OCI-LY7 (cell line): ENCODE results near the gene GRID1. TPM values are rescaled to one million over a fixed set of nuclear protein-coding genes. Genes with fewer than 3 reads are reported as not detected.
"Not testable (repeated sequence)": the region's sequence is repeated elsewhere in the genome, so short reads cannot be mapped to it uniquely, and the experiment has no call there.

Source experiments
- BruUV-seq: library from RNA; stranded (reverse); fragments of 400-500 nt; replicated peaks from 2 replicates; lab custom pipeline; 2021; lab: Mats Ljungman, UMichigan
- CTCF ChIA-PET: fragments of 300-600 bp; sonication (Branson Sonifier 250); formaldehyde crosslinking; loops from one replicate; lab custom pipeline; 2022; ENCODE audit warnings: antibody characterized with exemption; ENCODE audit not compliant: unreplicated experiment; lab: Charles Lee
- POLR2A ChIA-PET: fragments of 300-600 bp; sonication (Branson Sonifier 250); formaldehyde crosslinking; loops from one replicate; lab custom pipeline; 2022; ENCODE audit warnings: antibody characterized with exemption; lab: Charles Lee
- DNase-seq: peaks from one replicate; pipeline ENCODE4 v3.0.0-alpha.2; 2015; ENCODE audit warnings: low spot score
- H2AFZ ChIP-seq: fragments of 200-600 bp; sonication (generic), shearing (Covaris generic); 2 replicates; pipeline ENCODE4 v1.6.1; 2014; ENCODE audit warnings: mild to moderate bottlenecking, antibody characterized with exemption, low read length, moderate library complexity
- H3K27ac ChIP-seq: fragments of 200-600 bp; sonication (generic); 2 replicates; pipeline ENCODE4 v1.5.1; 2014; ENCODE audit warnings: mixed run types, low read depth, mild to moderate bottlenecking, moderate library complexity, low read length, inconsistent platforms; ENCODE audit not compliant: poor library complexity, severe bottlenecking
- H3K36me3 ChIP-seq: fragments of 200-600 bp; sonication (generic); 2 replicates; pipeline ENCODE4 v1.6.1; 2014; ENCODE audit warnings: mild to moderate bottlenecking, antibody characterized with exemption, low read length, moderate library complexity, mixed read lengths; ENCODE audit not compliant: insufficient read depth
- H3K4me1 ChIP-seq: fragments of 200-600 bp; sonication (generic); 2 replicates; pipeline ENCODE4 v1.5.1; 2014; ENCODE audit warnings: mild to moderate bottlenecking, low read length; ENCODE audit not compliant: insufficient read depth, poor library complexity, severe bottlenecking
- H3K4me2 ChIP-seq: fragments of 200-600 bp; sonication (generic); 2 replicates; pipeline ENCODE4 v1.6.1; 2014; ENCODE audit warnings: mild to moderate bottlenecking, low read length
- H3K4me3 ChIP-seq: fragments of 200-600 bp; sonication (generic); 2 replicates; pipeline ENCODE4 v1.5.1; 2014; ENCODE audit warnings: mild to moderate bottlenecking, low read depth, low read length; ENCODE audit not compliant: poor library complexity, severe bottlenecking
- H3K79me2 ChIP-seq: fragments of 200-600 bp; sonication (generic); 2 replicates; pipeline ENCODE4 v1.6.1; 2016; ENCODE audit warnings: low read depth, mild to moderate bottlenecking, low read length, moderate library complexity, mixed read lengths; ENCODE audit not compliant: insufficient read depth
- H3K9me2 ChIP-seq: fragments of 200-600 bp; sonication (generic); 2 replicates; pipeline ENCODE4 v1.6.1; 2016; ENCODE audit warnings: mild to moderate bottlenecking, low read length, mixed read lengths; ENCODE audit not compliant: insufficient read depth
- H3K9me3 ChIP-seq: fragments of 200-600 bp; sonication (generic); 2 replicates; pipeline ENCODE4 v1.6.1; 2014; ENCODE audit warnings: mild to moderate bottlenecking, mixed run types, low read length, mixed read lengths
- H4K20me1 ChIP-seq: fragments of 200-600 bp; sonication (generic); 2 replicates; pipeline ENCODE4 v1.6.1; 2014; ENCODE audit warnings: mild to moderate bottlenecking, antibody characterized with exemption, low read length, moderate library complexity, mixed read lengths; ENCODE audit not compliant: insufficient read depth
- EZH2phosphoT487 ChIP-seq: fragments of 200-600 bp; sonication (generic); IDR thresholded peaks from 2 replicates; pipeline ENCODE4 v1.6.1; 2018; ENCODE audit warnings: low read depth, borderline replicate concordance, mild to moderate bottlenecking, mixed run types, antibody characterized with exemption, low read length, moderate library complexity, mixed read lengths
- intact Hi-C: fragments of 100-400 bp; cut with micrococcal nuclease; formaldehyde crosslinking; loops from one replicate; pipeline ENCODE4 v1.10.0; 2022; ENCODE audit not compliant: unreplicated experiment
- total RNA-seq, 2 experiments: library from RNA; depleted of rRNA in 1 of 2; stranded (reverse); fragments of >200 nt in 1 of 2; shearing (Covaris generic) in 1 of 2; gene quantifications; 2 replicates each; pipeline ENCODE4 v1.2.3, GENCODE V29; 2014 to 2022
- TF ChIP-seq, protein P1 (sequence below): fragments of 200-600 bp; sonication (generic); conservative IDR thresholded peaks from 2 replicates; pipeline ENCODE4 v1.5.1; 2014; ENCODE audit warnings: mild to moderate bottlenecking, antibody characterized with exemption, low read length, moderate library complexity, mixed read lengths

Gene GRID1
- total RNA-seq, 2 experiments from 2014 or later: 1.6 to 3.7 TPM

GRCh38 chr10:86077871-86078638, 288.5 kb downstream of the GRID1 start:
- CTCF ChIA-PET: no interaction called here
- Histone ChIP-seq H3K4me3 (no peak overlapping the region), H4K20me1 (no peaks in the 10 kb centered on the region), H3K4me1 (no peaks in the 10 kb centered on the region), H3K9me3 (no peaks in the 10 kb centered on the region), H3K4me2 (no peak overlapping the region), H3K36me3 (no peaks in the 10 kb centered on the region), H3K9me2 (no peaks in the 10 kb centered on the region), H3K27ac (no peak overlapping the region), H2AFZ (no peak overlapping the region), H3K79me2 (no peaks in the 10 kb centered on the region)
- intact Hi-C loops: no loop called here
- POLR2A ChIA-PET: no interaction called here
- TF ChIP-seq EZH2phosphoT487: no peak
- TF ChIP-seq, protein P1, sequence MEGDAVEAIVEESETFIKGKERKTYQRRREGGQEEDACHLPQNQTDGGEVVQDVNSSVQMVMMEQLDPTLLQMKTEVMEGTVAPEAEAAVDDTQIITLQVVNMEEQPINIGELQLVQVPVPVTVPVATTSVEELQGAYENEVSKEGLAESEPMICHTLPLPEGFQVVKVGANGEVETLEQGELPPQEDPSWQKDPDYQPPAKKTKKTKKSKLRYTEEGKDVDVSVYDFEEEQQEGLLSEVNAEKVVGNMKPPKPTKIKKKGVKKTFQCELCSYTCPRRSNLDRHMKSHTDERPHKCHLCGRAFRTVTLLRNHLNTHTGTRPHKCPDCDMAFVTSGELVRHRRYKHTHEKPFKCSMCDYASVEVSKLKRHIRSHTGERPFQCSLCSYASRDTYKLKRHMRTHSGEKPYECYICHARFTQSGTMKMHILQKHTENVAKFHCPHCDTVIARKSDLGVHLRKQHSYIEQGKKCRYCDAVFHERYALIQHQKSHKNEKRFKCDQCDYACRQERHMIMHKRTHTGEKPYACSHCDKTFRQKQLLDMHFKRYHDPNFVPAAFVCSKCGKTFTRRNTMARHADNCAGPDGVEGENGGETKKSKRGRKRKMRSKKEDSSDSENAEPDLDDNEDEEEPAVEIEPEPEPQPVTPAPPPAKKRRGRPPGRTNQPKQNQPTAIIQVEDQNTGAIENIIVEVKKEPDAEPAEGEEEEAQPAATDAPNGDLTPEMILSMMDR: no peak
- BruUV-seq: no TSS peak
- DNase-seq: no peak

- no peak overlapping the region for H3K4me2 ChIP-seq
- no peaks in the 10 kb centered on the region for H3K79me2 ChIP-seq
- H3K9me2 ChIP-seq: no peaks in the 10 kb centered on the region
- H3K36me3 ChIP-seq: no peaks in the 10 kb centered on the region
- CTCF ChIA-PET: no interaction called here
- H3K9me3 ChIP-seq: no peaks in the 10 kb centered on the region
- H3K4me3 ChIP-seq: no peak overlapping the region
- intact Hi-C loops: no loop called here
- H2AFZ ChIP-seq: no peak overlapping the region
- DNase-seq: no peak
- no peaks in the 10 kb centered on the region for H3K4me1 ChIP-seq
- BruUV-seq: no TSS peak
- H3K27ac ChIP-seq: no peak overlapping the region
- H4K20me1 ChIP-seq: no peaks in the 10 kb centered on the region
- POLR2A ChIA-PET: no interaction called here
- TF ChIP-seq, protein P1: no peak
- no peak for TF ChIP-seq EZH2phosphoT487
Observed at GRCh38 chr10:86077271-86077670, 289.3 kb downstream of the GRID1 start.

DNA sequence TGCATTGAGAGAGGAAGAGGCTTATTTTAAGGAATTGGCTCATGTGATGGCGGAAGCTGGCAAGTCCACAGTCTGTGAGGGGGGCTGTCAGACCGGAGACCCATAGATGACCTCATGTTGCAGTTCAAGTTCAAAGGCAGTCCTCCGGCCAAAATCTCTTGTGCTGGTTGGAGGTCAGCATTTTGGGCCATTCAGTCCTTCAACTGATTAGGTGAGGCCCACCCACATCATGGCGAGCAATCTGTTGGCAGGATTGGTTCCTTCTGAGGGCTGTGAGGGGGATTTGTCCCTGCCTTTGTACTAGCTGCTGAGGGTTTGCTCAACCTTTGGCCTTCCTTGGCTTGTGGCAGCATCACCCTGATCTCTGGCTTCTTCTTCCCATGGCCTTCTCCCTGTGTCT, 290.1 kb downstream of the GRID1 start:
- intact Hi-C loops, CTCF ChIA-PET, H2AFZ ChIP-seq, H3K4me2 ChIP-seq, H3K4me1 ChIP-seq, H3K9me2 ChIP-seq, H3K27ac ChIP-seq, H3K79me2 ChIP-seq, POLR2A ChIA-PET, H3K4me3 ChIP-seq, H3K9me3 ChIP-seq, DNase-seq, H4K20me1 ChIP-seq, H3K36me3 ChIP-seq, BruUV-seq: not testable (repeated sequence)
